IMR-90 (cell line): Measurements from ENCODE around the gene GNG8.

Source experiments
- BHLHE40 ChIP-seq: fragments of 150-350 bp; IDR thresholded peaks from 2 replicates; pipeline ENCODE4 v1.6.1; 2016; ENCODE audit warnings: mild to moderate bottlenecking, low read depth, low read length
- CEBPB ChIP-seq: IDR thresholded peaks from 2 replicates; pipeline ENCODE4 v1.6.1; 2012; ENCODE audit warnings: low read depth, low read length, improper control_type of control experiment
- CTCF ChIP-seq: conservative IDR thresholded peaks from 2 replicates; pipeline ENCODE4 v1.5.1; 2012; ENCODE audit warnings: mild to moderate bottlenecking, low read depth, low read length, improper control_type of control experiment
- ELK1 ChIP-seq: fragments of 150-350 bp; IDR thresholded peaks from 2 replicates; pipeline ENCODE4 v1.6.1; 2016; ENCODE audit warnings: low read depth, mild to moderate bottlenecking, low read length, moderate library complexity, borderline replicate concordance
- MAZ ChIP-seq: IDR thresholded peaks from 2 replicates; pipeline ENCODE4 v1.6.1; 2012; ENCODE audit warnings: low read depth, mild to moderate bottlenecking, low read length, improper control_type of control experiment, moderate library complexity, borderline replicate concordance
- MXI1 ChIP-seq: IDR thresholded peaks from 2 replicates; pipeline ENCODE4 v1.6.1; 2012; ENCODE audit warnings: low read depth, mild to moderate bottlenecking, low read length, moderate library complexity, borderline replicate concordance
- POLR2A ChIP-seq: IDR thresholded peaks from 2 replicates; pipeline ENCODE4 v1.6.1; 2012; ENCODE audit warnings: mild to moderate bottlenecking, low read depth, low read length
- RAD21 ChIP-seq: IDR thresholded peaks from 2 replicates; pipeline ENCODE4 v1.6.1; 2012; ENCODE audit warnings: low read length, improper control_type of control experiment
- RCOR1 ChIP-seq: IDR thresholded peaks from 2 replicates; pipeline ENCODE4 v1.6.1; 2012; ENCODE audit warnings: mild to moderate bottlenecking, low read length, improper control_type of control experiment; ENCODE audit not compliant: insufficient replicate concordance
- SMC3 ChIP-seq: fragments of 150-350 bp; IDR thresholded peaks from 2 replicates; pipeline ENCODE4 v1.6.1; 2016; ENCODE audit warnings: low read depth, mild to moderate bottlenecking, antibody characterized with exemption, low read length, moderate library complexity
- USF2 ChIP-seq: fragments of 150-350 bp; IDR thresholded peaks from 2 replicates; pipeline ENCODE4 v1.6.1; 2017; ENCODE audit warnings: mild to moderate bottlenecking, antibody characterized with exemption, low read length, low read depth

GRCh38 chr19:46668662-46669061 lies 32.7 kb upstream of the GNG8 start:
- TF ChIP-seq CTCF: no peak
- no peak for TF ChIP-seq RAD21
- no peak for TF ChIP-seq USF2
- TF ChIP-seq ELK1: no peak
- TF ChIP-seq BHLHE40: no peak
- TF ChIP-seq POLR2A: no peak
- TF ChIP-seq MAZ: no peak
- no peak for TF ChIP-seq CEBPB
- no peak for TF ChIP-seq RCOR1
- no peak for TF ChIP-seq MXI1
- TF ChIP-seq SMC3: no peak
